GM18526 (cell line): ENCODE results near the gene STEAP1.

Experiments
- POLR2A ChIP-seq: IDR thresholded peaks from 3 replicates; pipeline ENCODE4 v1.6.1; 2011; ENCODE audit not compliant: insufficient read length; ENCODE audit errors: extremely low read depth

The STEAP1 gene

GRCh38 chr7:90211391-90212148 is 57.3 kb downstream of the STEAP1 start, which contains the start of gene STEAP2:
TSS of gene STEAP2 (plus strand) at chr7:90211740. CDS start at chr7:90225083, 13,343 bp downstream.
- TF ChIP-seq POLR2A, result no peak

GRCh38 chr7:90212149-90212495 is 57.9 kb downstream of the STEAP1 start:
- no peak for TF ChIP-seq POLR2A

GRCh38 chr7:90213521-90213920 is 59.3 kb downstream of the STEAP1 start:
- TF ChIP-seq POLR2A, result no peak
